MM.1S (cell line): ENCODE results near the gene HYOU1.

Experiments used
- CTCF ChIP-seq: fragments of 300-600 bp; sonication (generic); IDR thresholded peaks from 2 replicates; pipeline ENCODE4 v1.5.1; 2016; ENCODE audit warnings: antibody characterized with exemption, low read length, mixed read lengths
- EZH2 ChIP-seq: fragments of 300-600 bp; sonication (generic); optimal IDR thresholded peaks from 2 replicates; pipeline ENCODE3; 2017; ENCODE audit warnings: low read depth, mild to moderate bottlenecking, antibody characterized with exemption, low read length, mixed read lengths

DNA sequence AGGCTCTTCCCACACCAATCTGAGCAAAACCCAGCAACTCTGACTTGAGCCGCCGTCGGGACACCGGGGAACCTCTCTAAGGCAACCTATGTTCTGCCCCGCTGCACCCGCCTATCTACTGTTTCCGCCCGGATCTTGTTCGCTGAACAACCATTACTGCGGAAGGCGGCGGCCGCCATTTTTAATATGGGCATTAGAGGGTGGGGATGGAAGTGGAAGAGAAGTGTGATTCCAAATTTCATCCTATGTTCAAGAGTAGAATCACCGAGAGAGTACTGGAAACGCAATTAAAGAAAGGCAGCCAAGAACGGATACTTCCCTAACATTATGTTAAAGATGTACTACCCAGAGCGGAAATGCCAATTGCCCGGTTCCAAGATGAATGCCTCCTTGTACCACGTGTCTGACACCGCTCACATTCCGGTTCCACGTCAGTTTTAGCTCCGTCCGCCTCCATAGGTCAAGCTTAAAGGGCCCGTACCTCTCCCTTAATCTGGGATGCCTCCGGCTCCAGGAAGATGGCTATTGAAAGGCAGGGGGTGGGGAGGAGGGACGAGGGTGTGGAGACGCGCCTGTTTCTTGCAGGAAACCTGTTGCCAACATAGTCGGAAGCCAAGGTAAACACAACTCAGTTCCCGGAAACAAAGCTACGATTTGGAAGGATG, 44.9 kb upstream of the HYOU1 start, which contains the start of gene DPAGT1:
- TF ChIP-seq CTCF = no peak
- TF ChIP-seq EZH2 = no peak
